ENCODE measurements around the gene BICC1. TPM values are rescaled to one million over a fixed set of nuclear protein-coding genes. Genes with fewer than 3 reads are reported as not detected.

The BICC1 gene
- total RNA-seq, 1 experiment from 2014 or later, result 118 TPM

- H3K9me3 Mint-ChIP-seq (ENCODE audit: unreplicated experiment), result no peaks in the 10 kb centered on the region
- Histone ChIP-seq H3K36me3 (ENCODE audit: control insufficient read depth, insufficient read depth, low read length) (no peaks in the 10 kb centered on the region), H3K9me3 (no peaks in the 10 kb centered on the region), H3K27me3 (replicated peaks; ENCODE audit: control insufficient read depth, insufficient read depth, low read length) (no peaks in the 10 kb centered on the region), H3K4me3 (ENCODE audit: low read depth, low read length) (no peak overlapping the region), H3K4me1 (peaks cover 29% of the 10 kb centered on the region)
- POLR2A ChIA-PET, result no interaction called here
- no peaks in the 10 kb centered on the region for H3K27me3 Mint-ChIP-seq (ENCODE audit: insufficient read depth, unreplicated experiment)
- CTCF ChIA-PET, result no interaction called here
- H3K36me3 Mint-ChIP-seq (ENCODE audit: insufficient read depth, unreplicated experiment), result peaks cover 6% of the 10 kb centered on the region
- H3K27ac Mint-ChIP-seq (ENCODE audit: unreplicated experiment), result no peak overlapping the region
- H3K4me3 Mint-ChIP-seq (ENCODE audit: unreplicated experiment), result no peak overlapping the region
- peaks cover 40% of the 10 kb centered on the region for H3K4me1 Mint-ChIP-seq (ENCODE audit: low read depth, unreplicated experiment)
- DNase-seq, result no peak
- no TSS peak for BruUV-seq (replicated peaks)
- intact Hi-C loops (cut with micrococcal nuclease; ENCODE audit: unreplicated experiment), result loop anchor here (5.0 kb wide), 1 partner anchor 226 kb away; no protein-coding TSS in a partner anchor
- no peak for TF ChIP-seq CTCF (IDR thresholded peaks at IDR 0.05; ENCODE audit: insufficient read depth in 1 of 2, low read depth in 1 of 2, low read length in 1 of 2, severe bottlenecking in 1 of 2, unreplicated experiment in 1 of 2)
Observed at GRCh38 chr10:58758321-58758720, 245.6 kb downstream of the BICC1 start.

GRCh38 chr10:58764087-58764747 lies 251.5 kb downstream of the BICC1 start:
- ChIA-PET POLR2A (no interaction called here), CTCF (no interaction called here)
- TF ChIP-seq CTCF (IDR thresholded peaks at IDR 0.05; ENCODE audit: insufficient read depth in 1 of 2, low read depth in 1 of 2, low read length in 1 of 2, severe bottlenecking in 1 of 2, unreplicated experiment in 1 of 2), result no peak
- Histone ChIP-seq H3K27me3 (replicated peaks; ENCODE audit: control insufficient read depth, insufficient read depth, low read length) (no peaks in the 10 kb centered on the region), H3K36me3 (ENCODE audit: control insufficient read depth, insufficient read depth, low read length) (no peaks in the 10 kb centered on the region; the same call in 1 of the 2 replicates), H3K4me1 (0 out of 2 replicates have a peak, but pooled peaks cover 5% of the 10 kb centered on the region), H3K9me3 (peaks cover 4% of the 10 kb centered on the region; the same call in 1 of the 2 replicates), H3K4me3 (ENCODE audit: low read depth, low read length) (no peak overlapping the region)
- peaks cover 18% of the 10 kb centered on the region for H3K36me3 Mint-ChIP-seq (ENCODE audit: insufficient read depth, unreplicated experiment)
- no peaks in the 10 kb centered on the region for H3K27me3 Mint-ChIP-seq (ENCODE audit: insufficient read depth, unreplicated experiment)
- peaks cover 18% of the 10 kb centered on the region for H3K4me1 Mint-ChIP-seq (ENCODE audit: low read depth, unreplicated experiment)
- no TSS peak for BruUV-seq (replicated peaks)
- DNase-seq, result no peak
- H3K9me3 Mint-ChIP-seq (ENCODE audit: unreplicated experiment), result peaks cover 10% of the 10 kb centered on the region
- H3K27ac Mint-ChIP-seq (ENCODE audit: unreplicated experiment), result no peak overlapping the region
- intact Hi-C loops (cut with micrococcal nuclease; ENCODE audit: unreplicated experiment), result no loop called here
- H3K4me3 Mint-ChIP-seq (ENCODE audit: unreplicated experiment), result no peak overlapping the region

GRCh38 chr10:58765910-58766309 lies 253.2 kb downstream of the BICC1 start:
- no peak for DNase-seq
- H3K36me3 ChIP-seq (ENCODE audit: control insufficient read depth, insufficient read depth, low read length), result no peaks in the 10 kb centered on the region; the same call in 1 of the 2 replicates
- H3K4me1 Mint-ChIP-seq (ENCODE audit: low read depth, unreplicated experiment), result peaks cover 17% of the 10 kb centered on the region
- H3K9me3 ChIP-seq, result peaks cover 4% of the 10 kb centered on the region; the same call in 1 of the 2 replicates
- no peaks in the 10 kb centered on the region for H3K27me3 ChIP-seq (replicated peaks; ENCODE audit: control insufficient read depth, insufficient read depth, low read length)
- CTCF ChIA-PET, result no interaction called here
- peaks cover 17% of the 10 kb centered on the region for H3K36me3 Mint-ChIP-seq (ENCODE audit: insufficient read depth, unreplicated experiment)
- POLR2A ChIA-PET, result no interaction called here
- no TSS peak for BruUV-seq (replicated peaks)
- H3K4me3 Mint-ChIP-seq (ENCODE audit: unreplicated experiment), result no peak overlapping the region
- H3K27ac Mint-ChIP-seq (ENCODE audit: unreplicated experiment), result no peak overlapping the region
- H3K9me3 Mint-ChIP-seq (ENCODE audit: unreplicated experiment), result peaks cover 10% of the 10 kb centered on the region
- TF ChIP-seq CTCF (IDR thresholded peaks at IDR 0.05; ENCODE audit: insufficient read depth in 1 of 2, low read depth in 1 of 2, low read length in 1 of 2, severe bottlenecking in 1 of 2, unreplicated experiment in 1 of 2), result no peak
- H3K4me1 ChIP-seq, result 0 out of 2 replicates have a peak, but pooled peaks cover 5% of the 10 kb centered on the region
- intact Hi-C loops (cut with micrococcal nuclease; ENCODE audit: unreplicated experiment), result no loop called here
- no peaks in the 10 kb centered on the region for H3K27me3 Mint-ChIP-seq (ENCODE audit: insufficient read depth, unreplicated experiment)
- H3K4me3 ChIP-seq (ENCODE audit: low read depth, low read length), result no peak overlapping the region
